HG02642 (cell line): ENCODE data around the gene LIN28A.

Source experiments
- ATAC-seq: cut with Tn5 transposase; IDR thresholded peaks from one replicate; pipeline ENCODE4 v1.9.1; 2021; ENCODE audit warnings: mild to moderate bottlenecking; ENCODE audit not compliant: unreplicated experiment, poor library complexity

Gene LIN28A

GRCh38 chr1:26476958-26477357 lies 66.3 kb downstream of the LIN28A start:
- no peak for ATAC-seq

DNA sequence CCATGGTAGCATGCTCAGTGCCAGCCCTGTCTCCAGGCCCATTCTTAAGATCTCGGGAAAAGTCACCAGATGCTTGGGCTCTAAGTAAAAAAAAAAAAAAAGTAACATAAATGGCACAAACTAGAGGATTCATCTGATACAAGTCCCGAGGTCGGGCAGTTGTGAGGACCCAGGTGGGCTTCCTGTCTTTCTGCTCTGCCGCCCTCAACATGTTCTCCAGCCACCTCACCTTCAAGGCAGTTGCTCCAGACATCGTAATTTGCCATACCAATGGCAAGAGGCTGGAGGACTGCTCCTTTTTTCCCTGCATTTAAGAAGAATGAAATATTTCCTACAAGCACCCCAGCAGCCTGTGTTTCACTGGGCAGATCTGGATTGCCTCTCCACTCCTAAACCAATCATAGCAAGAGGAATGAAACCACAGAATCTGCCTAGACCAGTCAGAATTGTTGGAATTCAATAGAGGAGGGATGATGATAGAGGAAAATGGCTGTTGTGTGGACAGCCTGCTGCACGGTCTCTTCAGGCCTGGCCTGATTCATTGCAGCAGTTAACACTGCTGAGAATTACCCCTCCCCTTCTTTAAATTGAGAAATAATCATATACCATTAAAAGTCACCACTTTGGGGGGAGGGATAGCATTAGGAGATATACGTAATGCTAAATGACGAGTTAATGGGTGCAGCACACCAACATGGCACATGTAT lies 67.0 kb downstream of the LIN28A start:
- ATAC-seq = no peak

- ATAC-seq = no peak
These were observed 67.5 kb downstream of the LIN28A start for GRCh38 chr1:26478159-26478558.

DNA sequence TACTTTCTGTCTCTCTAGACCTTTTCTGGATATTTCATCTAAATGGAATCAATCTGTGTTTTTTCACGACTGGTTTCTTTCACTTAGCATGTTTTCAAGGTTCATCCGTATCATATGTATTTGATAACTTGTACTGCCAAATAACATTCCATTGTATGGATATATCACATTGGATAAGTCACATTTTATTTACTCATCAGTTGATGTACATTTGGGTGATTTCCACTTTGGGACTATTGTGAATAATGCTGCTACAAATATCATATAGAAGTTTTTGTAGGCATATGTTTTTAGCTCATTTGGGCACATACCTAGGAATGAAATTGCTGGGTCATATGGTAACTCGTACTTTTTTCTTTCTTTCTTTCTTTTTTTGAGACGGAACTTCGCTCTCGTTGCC lies 68.4 kb downstream of the LIN28A start:
- no peak for ATAC-seq
